HepG2 (cell line): ENCODE data around the gene EBF4. TPM values are rescaled to one million over a fixed set of nuclear protein-coding genes. Genes with fewer than 3 reads are reported as not detected.

Source experiments
- ATAC-seq: fragments of 200-7000 bp; cut with Tn5 transposase; 3 replicates; pipeline ENCODE4 v1.9.1; 2020; ENCODE audit warnings: mild to moderate bottlenecking, moderate library complexity
- BruUV-seq: library from RNA; stranded (reverse); fragments of 400-500 nt; replicated peaks from 2 replicates; lab custom pipeline; 2021; lab: Mats Ljungman, UMichigan
- CTCF ChIA-PET: fragments of 300-600 bp; formaldehyde crosslinking; extraction: SDS; loops from one replicate; lab custom pipeline; 2021; ENCODE audit warnings: low total read pairs, inconsistent platforms, low intra/inter-chr PET ratio; lab: Yijun Ruan, JAX
- POLR2A ChIA-PET: fragments of 350-600 bp; sonication (Branson Sonifier 250); formaldehyde crosslinking; loops from one replicate; lab custom pipeline; 2020; ENCODE audit warnings: antibody characterized with exemption, inconsistent platforms; lab: Yijun Ruan, JAX
- DNase-seq: peaks from one replicate; pipeline ENCODE4 v3.0.0-alpha.2; 2015; ENCODE audit warnings: low spot score
- FAIRE-seq: peaks from 3 replicates; lab custom pipeline; 2011; peaks lifted over from hg19 to GRCh38; lab: Jason Lieb, UNC
- H2AFZ ChIP-seq: one replicate; pipeline ENCODE4 v1.6.1; 2011; ENCODE audit warnings: low read length, inconsistent platforms
- H3K27ac ChIP-seq: fragments of 300-600 bp; 3 replicates; pipeline ENCODE4 v1.8.0; 2011; ENCODE audit warnings: mixed run types, mild to moderate bottlenecking, mixed read lengths, low read length, inconsistent platforms; ENCODE audit not compliant: insufficient read depth; ENCODE audit errors: extremely low read length
- H3K27me3 ChIP-seq, 2 experiments: fragments of 200-600 bp in 1 of 2; 2 replicates in 1 of 2; 3 replicates in 1 of 2; pipeline versions ENCODE4 v1.6.0 to v1.8.0; 2011; ENCODE audit warnings: low read length in 2 of 2, mild to moderate bottlenecking in 2 of 2, moderate library complexity in 2 of 2, inconsistent platforms in 1 of 2; ENCODE audit not compliant: insufficient read depth in 2 of 2, control insufficient read depth in 1 of 2
- H3K36me3 ChIP-seq, 2 experiments: fragments of 200-600 bp in 1 of 2; replicated peaks in 1 of 2; 2 replicates in 1 of 2; 3 replicates in 1 of 2; pipeline versions ENCODE4 v1.5.1 to v1.8.0; 2011; ENCODE audit warnings: low read length in 2 of 2, inconsistent platforms in 1 of 2; ENCODE audit not compliant: insufficient read depth in 2 of 2, control insufficient read depth in 1 of 2
- H3K4me1 ChIP-seq: 2 replicates; pipeline ENCODE4 v1.5.1; 2012; ENCODE audit warnings: low read length, inconsistent platforms; ENCODE audit not compliant: insufficient read depth
- H3K4me2 ChIP-seq: 2 replicates; pipeline ENCODE4 v1.6.0; 2011; ENCODE audit warnings: low read depth, low read length, inconsistent platforms
- H3K4me3 ChIP-seq, 3 experiments: fragments of 200-600 bp in 1 of 3; sonication (generic), shearing (Covaris generic) in 1 of 3; replicated peaks in 1 of 3; 2 replicates each; pipeline ENCODE4 v1.5.1; 2011 to 2016; ENCODE audit warnings: low read length in 3 of 3, inconsistent platforms in 2 of 3, low read depth in 2 of 3, mild to moderate bottlenecking in 2 of 3, control low read depth in 1 of 3, mixed read lengths in 1 of 3; ENCODE audit not compliant: insufficient read depth in 1 of 3
- H3K79me2 ChIP-seq: one replicate; pipeline ENCODE4 v1.6.1; 2011; ENCODE audit warnings: low read length, inconsistent platforms; ENCODE audit not compliant: insufficient read depth
- H3K9ac ChIP-seq: 2 replicates; pipeline ENCODE4 v1.6.0; 2011; ENCODE audit warnings: mild to moderate bottlenecking, low read depth, low read length, inconsistent platforms; ENCODE audit not compliant: insufficient read depth
- H3K9me3 ChIP-seq: 2 replicates; pipeline ENCODE4 v1.5.1; 2012; ENCODE audit warnings: mild to moderate bottlenecking, low read length
- H4K20me1 ChIP-seq: 2 replicates; pipeline ENCODE4 v1.6.0; 2011; ENCODE audit warnings: inconsistent platforms, mild to moderate bottlenecking, low read length, moderate library complexity; ENCODE audit not compliant: insufficient read depth
- BORCS8-MEF2B ChIP-seq: sonication (generic); formaldehyde crosslinking; IDR thresholded peaks from 2 replicates; pipeline ENCODE4 v1.8.0; 2022; ENCODE audit warnings: mild to moderate bottlenecking, missing genetic modification reagents
- FOXA1 ChIP-seq, 2 experiments: fragments of 450-650 bp in 1 of 2; sonication (generic) in 1 of 2; formaldehyde crosslinking in 1 of 2; IDR thresholded peaks; 2 replicates each; pipeline versions ENCODE4 v1.4.0 to v1.6.1; 2016 to 2020; ENCODE audit warnings: missing genetic modification reagents in 1 of 2
- FOXJ3 ChIP-seq: sonication (generic); formaldehyde crosslinking; IDR thresholded peaks from 2 replicates; pipeline ENCODE4 v1.4.0; 2020; ENCODE audit warnings: missing genetic modification reagents, mild to moderate bottlenecking, borderline replicate concordance
- NFE2L1 ChIP-seq: sonication (generic); formaldehyde crosslinking; IDR thresholded peaks from 2 replicates; pipeline ENCODE4 v1.4.0; 2020; ENCODE audit warnings: missing genetic modification reagents, mild to moderate bottlenecking, borderline replicate concordance
- PRMT3 ChIP-seq: sonication (generic); formaldehyde crosslinking; IDR thresholded peaks from 2 replicates; pipeline ENCODE4 v1.8.1; 2022; ENCODE audit warnings: low read depth, mild to moderate bottlenecking, moderate library complexity, missing genetic modification reagents, borderline replicate concordance
- ZNF644 ChIP-seq: IDR thresholded peaks from 2 replicates; pipeline ENCODE4 v1.6.1; 2016; ENCODE audit warnings: low read depth
- WGBS: methylation state at CpG from one replicate; pipeline ENCODE4 v1.1.6; 2017; ENCODE audit warnings: low lambda C conversion rate; 5-methylcytosine and 5-hydroxymethylcytosine counted together
- in situ Hi-C: cut with HindIII; loops from 2 replicates; pipeline ENCODE4 v1.10.0; 2017; ENCODE audit warnings: low pct_unique_long_range_greater_than_20kb; ENCODE audit not compliant: extremely low pct_ligation_motif_present
- intact Hi-C: fragments of 100-400 bp; cut with micrococcal nuclease; formaldehyde crosslinking; loops from one replicate; pipeline ENCODE4 v1.10.0; 2022; ENCODE audit not compliant: unreplicated experiment
- polyA plus RNA-seq, 8 experiments: library from polyadenylated mRNA; depleted of rRNA in 3 of 8; stranded (reverse) in 7 of 8; unstranded in 1 of 8; fragments of >200 nt; fragmentation: Illumina TruSeq in 4 of 8; extraction: Trizol in 4 of 8; gene quantifications; 2 replicates each; pipeline versions ENCODE4 v1.2.1 to v1.2.3, GENCODE V29; 2011 to 2016; ENCODE audit warnings: low read depth in 4 of 8, missing spikeins in 1 of 8, mixed read lengths in 1 of 8; ENCODE audit not compliant: insufficient read depth in 1 of 8
- total RNA-seq, 5 experiments: library from RNA; depleted of rRNA; stranded (reverse); fragments of >200 nt; fragmentation: Illumina TruSeq; extraction: Trizol; gene quantifications; 2 replicates each; pipeline ENCODE4 v1.2.3, GENCODE V29; 2016; ENCODE audit warnings: low read depth in 1 of 5
- TF ChIP-seq, protein P1 (sequence below): sonication (generic); formaldehyde crosslinking; IDR thresholded peaks from 2 replicates; pipeline ENCODE4 v1.5.0; 2020; ENCODE audit warnings: mild to moderate bottlenecking, missing genetic modification reagents, moderate library complexity
- TF ChIP-seq, protein P2 (sequence below): sonication (generic); formaldehyde crosslinking; IDR thresholded peaks from 2 replicates; pipeline ENCODE4 v1.5.0; 2020; ENCODE audit warnings: missing genetic modification reagents
- TF ChIP-seq, protein P3 (sequence below): sonication (generic); formaldehyde crosslinking; conservative IDR thresholded peaks from 2 replicates; pipeline ENCODE4 v1.4.0; 2020; ENCODE audit warnings: missing genetic modification reagents
- TF ChIP-seq, protein P4 (sequence below): sonication (generic); formaldehyde crosslinking; IDR thresholded peaks from 2 replicates; pipeline ENCODE4 v1.4.0; 2020; ENCODE audit warnings: missing genetic modification reagents

The EBF4 gene
- total and polyA plus RNA-seq, 2 of the 13 experiments (the other 11 are each of a cell fraction or from before 2014, with no cell fraction given): 0.84 to 2.2 TPM

DNA sequence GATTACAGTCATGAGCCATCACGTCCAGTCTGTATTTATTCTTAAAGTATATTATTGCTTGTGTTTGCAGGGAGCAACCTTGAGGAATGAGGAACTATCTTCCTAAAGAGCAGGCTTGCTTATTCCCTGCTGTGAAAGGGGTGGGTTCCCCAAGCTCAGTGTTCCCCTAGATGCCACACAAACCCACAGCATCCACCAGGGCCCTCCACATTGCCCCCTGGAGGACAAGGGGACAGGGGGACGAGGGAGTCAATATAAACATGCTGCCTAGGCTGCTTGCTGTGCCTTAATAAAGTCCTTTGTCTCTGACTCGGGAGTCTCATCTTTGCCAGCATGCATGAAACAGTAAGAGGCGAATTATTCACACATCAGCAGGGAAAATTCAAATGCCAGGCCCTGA is 20.6 kb upstream of the EBF4 start (continued):
- TF ChIP-seq, protein P1, sequence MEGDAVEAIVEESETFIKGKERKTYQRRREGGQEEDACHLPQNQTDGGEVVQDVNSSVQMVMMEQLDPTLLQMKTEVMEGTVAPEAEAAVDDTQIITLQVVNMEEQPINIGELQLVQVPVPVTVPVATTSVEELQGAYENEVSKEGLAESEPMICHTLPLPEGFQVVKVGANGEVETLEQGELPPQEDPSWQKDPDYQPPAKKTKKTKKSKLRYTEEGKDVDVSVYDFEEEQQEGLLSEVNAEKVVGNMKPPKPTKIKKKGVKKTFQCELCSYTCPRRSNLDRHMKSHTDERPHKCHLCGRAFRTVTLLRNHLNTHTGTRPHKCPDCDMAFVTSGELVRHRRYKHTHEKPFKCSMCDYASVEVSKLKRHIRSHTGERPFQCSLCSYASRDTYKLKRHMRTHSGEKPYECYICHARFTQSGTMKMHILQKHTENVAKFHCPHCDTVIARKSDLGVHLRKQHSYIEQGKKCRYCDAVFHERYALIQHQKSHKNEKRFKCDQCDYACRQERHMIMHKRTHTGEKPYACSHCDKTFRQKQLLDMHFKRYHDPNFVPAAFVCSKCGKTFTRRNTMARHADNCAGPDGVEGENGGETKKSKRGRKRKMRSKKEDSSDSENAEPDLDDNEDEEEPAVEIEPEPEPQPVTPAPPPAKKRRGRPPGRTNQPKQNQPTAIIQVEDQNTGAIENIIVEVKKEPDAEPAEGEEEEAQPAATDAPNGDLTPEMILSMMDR: peak; percentile 50
- TF ChIP-seq NFE2L1 (CRISPR knock-in tag): no peak
- TF ChIP-seq BORCS8-MEF2B (CRISPR knock-in tag): no peak
- TF ChIP-seq, protein P2, sequence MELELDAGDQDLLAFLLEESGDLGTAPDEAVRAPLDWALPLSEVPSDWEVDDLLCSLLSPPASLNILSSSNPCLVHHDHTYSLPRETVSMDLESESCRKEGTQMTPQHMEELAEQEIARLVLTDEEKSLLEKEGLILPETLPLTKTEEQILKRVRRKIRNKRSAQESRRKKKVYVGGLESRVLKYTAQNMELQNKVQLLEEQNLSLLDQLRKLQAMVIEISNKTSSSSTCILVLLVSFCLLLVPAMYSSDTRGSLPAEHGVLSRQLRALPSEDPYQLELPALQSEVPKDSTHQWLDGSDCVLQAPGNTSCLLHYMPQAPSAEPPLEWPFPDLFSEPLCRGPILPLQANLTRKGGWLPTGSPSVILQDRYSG (CRISPR knock-in tag): no peak
- no peak for TF ChIP-seq FOXA1 (IDR thresholded peaks at IDR 0.05)
- TF ChIP-seq FOXA1 (CRISPR knock-in tag; IDR thresholded peaks at IDR 0.05): peak; percentile 31; the same call in 1 of the 2 replicates

DNA sequence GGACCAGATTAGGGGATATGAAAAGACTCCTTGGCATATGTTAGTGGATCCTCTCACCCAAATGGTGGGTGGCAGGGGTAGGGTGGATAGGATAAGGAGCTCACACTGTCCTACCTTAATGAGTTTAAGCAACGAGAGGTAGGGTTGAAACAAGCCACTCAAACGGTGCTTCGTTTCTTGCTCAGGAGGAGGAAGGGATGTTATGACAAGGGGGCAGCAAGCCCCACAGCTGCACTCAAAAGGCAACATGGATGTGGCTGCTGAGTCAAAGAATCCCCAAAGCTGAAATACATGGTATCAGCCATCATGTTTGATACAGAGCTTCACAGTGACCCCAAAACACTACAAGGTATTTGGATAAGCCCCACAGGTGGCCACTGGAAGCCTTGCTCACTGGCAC is 20.1 kb upstream of the EBF4 start:
- Histone ChIP-seq H2AFZ (no peak overlapping the region), H3K9me3 (no peaks in the 10 kb centered on the region), H3K36me3 (no peaks in the 10 kb centered on the region), H3K4me3 (no peak overlapping the region), H3K9ac (no peak overlapping the region), H4K20me1 (no peaks in the 10 kb centered on the region), H3K4me1 (no peaks in the 10 kb centered on the region), H3K79me2 (no peaks in the 10 kb centered on the region), H3K4me2 (no peak overlapping the region), H3K27ac (no peak overlapping the region), H3K27me3 (peaks cover 0 to 39% of the 10 kb centered on the region in 2 experiments; a peak in 3 of 5 replicates)
- in situ Hi-C loops: no loop called here
- no peak for DNase-seq
- no peak for ATAC-seq
- TF ChIP-seq, protein P3, sequence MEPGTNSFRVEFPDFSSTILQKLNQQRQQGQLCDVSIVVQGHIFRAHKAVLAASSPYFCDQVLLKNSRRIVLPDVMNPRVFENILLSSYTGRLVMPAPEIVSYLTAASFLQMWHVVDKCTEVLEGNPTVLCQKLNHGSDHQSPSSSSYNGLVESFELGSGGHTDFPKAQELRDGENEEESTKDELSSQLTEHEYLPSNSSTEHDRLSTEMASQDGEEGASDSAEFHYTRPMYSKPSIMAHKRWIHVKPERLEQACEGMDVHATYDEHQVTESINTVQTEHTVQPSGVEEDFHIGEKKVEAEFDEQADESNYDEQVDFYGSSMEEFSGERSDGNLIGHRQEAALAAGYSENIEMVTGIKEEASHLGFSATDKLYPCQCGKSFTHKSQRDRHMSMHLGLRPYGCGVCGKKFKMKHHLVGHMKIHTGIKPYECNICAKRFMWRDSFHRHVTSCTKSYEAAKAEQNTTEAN (CRISPR knock-in tag): no peak
- TF ChIP-seq FOXJ3: no peak
- no peak for TF ChIP-seq PRMT3 (CRISPR knock-in tag)
- no peak for TF ChIP-seq ZNF644 (CRISPR knock-in tag)
- TF ChIP-seq, protein P4, sequence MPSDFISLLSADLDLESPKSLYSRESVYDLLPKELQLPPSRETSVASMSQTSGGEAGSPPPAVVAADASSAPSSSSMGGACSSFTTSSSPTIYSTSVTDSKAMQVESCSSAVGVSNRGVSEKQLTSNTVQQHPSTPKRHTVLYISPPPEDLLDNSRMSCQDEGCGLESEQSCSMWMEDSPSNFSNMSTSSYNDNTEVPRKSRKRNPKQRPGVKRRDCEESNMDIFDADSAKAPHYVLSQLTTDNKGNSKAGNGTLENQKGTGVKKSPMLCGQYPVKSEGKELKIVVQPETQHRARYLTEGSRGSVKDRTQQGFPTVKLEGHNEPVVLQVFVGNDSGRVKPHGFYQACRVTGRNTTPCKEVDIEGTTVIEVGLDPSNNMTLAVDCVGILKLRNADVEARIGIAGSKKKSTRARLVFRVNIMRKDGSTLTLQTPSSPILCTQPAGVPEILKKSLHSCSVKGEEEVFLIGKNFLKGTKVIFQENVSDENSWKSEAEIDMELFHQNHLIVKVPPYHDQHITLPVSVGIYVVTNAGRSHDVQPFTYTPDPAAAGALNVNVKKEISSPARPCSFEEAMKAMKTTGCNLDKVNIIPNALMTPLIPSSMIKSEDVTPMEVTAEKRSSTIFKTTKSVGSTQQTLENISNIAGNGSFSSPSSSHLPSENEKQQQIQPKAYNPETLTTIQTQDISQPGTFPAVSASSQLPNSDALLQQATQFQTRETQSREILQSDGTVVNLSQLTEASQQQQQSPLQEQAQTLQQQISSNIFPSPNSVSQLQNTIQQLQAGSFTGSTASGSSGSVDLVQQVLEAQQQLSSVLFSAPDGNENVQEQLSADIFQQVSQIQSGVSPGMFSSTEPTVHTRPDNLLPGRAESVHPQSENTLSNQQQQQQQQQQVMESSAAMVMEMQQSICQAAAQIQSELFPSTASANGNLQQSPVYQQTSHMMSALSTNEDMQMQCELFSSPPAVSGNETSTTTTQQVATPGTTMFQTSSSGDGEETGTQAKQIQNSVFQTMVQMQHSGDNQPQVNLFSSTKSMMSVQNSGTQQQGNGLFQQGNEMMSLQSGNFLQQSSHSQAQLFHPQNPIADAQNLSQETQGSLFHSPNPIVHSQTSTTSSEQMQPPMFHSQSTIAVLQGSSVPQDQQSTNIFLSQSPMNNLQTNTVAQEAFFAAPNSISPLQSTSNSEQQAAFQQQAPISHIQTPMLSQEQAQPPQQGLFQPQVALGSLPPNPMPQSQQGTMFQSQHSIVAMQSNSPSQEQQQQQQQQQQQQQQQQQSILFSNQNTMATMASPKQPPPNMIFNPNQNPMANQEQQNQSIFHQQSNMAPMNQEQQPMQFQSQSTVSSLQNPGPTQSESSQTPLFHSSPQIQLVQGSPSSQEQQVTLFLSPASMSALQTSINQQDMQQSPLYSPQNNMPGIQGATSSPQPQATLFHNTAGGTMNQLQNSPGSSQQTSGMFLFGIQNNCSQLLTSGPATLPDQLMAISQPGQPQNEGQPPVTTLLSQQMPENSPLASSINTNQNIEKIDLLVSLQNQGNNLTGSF (CRISPR knock-in tag): no peak
- intact Hi-C loops: loop anchor here (2.0 kb wide), 1 partner anchor 148 kb away; no protein-coding TSS in a partner anchor
- POLR2A ChIA-PET: interaction anchor here (1.3 kb wide), 1 partner anchor 8 kb away, joined by 7 read pairs; the partner anchor contains the start of gene IDH3B
- BruUV-seq: no TSS peak
- no peak for FAIRE-seq
- 4% methylated on average over 3 of the region's 3 CpGs for WGBS
- CTCF ChIA-PET: no interaction called here
